ENCODE data around the gene EPHA3.

Gene EPHA3

DNA sequence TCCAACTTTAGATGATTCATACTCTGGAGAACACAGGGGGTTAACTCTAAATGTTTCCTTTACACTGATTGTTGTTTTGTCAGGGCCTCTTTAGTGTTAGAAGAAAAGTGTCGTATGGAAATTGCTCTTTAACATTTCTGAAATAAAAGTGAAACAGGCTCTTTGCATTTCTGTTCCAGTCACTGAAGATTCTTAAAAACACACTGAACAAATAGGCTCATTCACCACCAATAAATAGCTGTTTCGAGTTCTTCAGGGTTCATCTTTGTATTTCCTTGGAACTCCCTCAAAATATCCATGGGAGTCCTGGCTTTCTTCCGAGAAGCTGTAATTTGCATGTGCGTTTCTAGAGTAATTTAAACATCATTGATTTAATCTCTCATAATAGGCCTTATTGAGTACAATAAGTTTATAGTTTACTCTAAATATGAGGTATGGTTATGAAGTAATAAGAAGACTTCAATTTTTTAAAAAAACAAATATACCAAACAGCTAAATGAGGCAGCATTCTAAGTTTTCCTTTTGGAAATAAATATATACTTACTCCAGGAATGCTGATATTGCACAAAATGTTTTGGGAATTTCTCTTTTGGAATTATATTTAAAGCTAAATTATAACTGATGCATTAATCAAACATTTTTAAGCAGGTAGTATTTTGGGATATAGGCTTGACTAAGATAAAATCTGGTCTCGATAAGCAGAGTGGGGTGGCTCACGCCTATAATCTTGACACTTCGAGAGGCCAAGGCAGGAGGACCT is 327.4 kb downstream of the EPHA3 start:
- Histone ChIP-seq H3K36me3 (ENCODE audit: low read depth) (no peaks in the 10 kb centered on the region), H3K27me3 (ENCODE audit: insufficient read depth, poor library complexity, severe bottlenecking) (no peaks in the 10 kb centered on the region), H3K4me3 (ENCODE audit: severe bottlenecking) (no peak overlapping the region), H3K27ac (ENCODE audit: poor library complexity, severe bottlenecking) (no peak overlapping the region), H3K9me3 (ENCODE audit: severe bottlenecking) (no peaks in the 10 kb centered on the region), H3K4me1 (ENCODE audit: insufficient read depth, poor library complexity, severe bottlenecking) (no peaks in the 10 kb centered on the region)
- TF ChIP-seq, protein P1, sequence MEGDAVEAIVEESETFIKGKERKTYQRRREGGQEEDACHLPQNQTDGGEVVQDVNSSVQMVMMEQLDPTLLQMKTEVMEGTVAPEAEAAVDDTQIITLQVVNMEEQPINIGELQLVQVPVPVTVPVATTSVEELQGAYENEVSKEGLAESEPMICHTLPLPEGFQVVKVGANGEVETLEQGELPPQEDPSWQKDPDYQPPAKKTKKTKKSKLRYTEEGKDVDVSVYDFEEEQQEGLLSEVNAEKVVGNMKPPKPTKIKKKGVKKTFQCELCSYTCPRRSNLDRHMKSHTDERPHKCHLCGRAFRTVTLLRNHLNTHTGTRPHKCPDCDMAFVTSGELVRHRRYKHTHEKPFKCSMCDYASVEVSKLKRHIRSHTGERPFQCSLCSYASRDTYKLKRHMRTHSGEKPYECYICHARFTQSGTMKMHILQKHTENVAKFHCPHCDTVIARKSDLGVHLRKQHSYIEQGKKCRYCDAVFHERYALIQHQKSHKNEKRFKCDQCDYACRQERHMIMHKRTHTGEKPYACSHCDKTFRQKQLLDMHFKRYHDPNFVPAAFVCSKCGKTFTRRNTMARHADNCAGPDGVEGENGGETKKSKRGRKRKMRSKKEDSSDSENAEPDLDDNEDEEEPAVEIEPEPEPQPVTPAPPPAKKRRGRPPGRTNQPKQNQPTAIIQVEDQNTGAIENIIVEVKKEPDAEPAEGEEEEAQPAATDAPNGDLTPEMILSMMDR (IDR thresholded peaks at IDR 0.05; ENCODE audit: poor library complexity, severe bottlenecking), result no peak
- ATAC-seq (ENCODE audit: low read depth) (no peak), DNase-seq (ENCODE audit: low spot score) (no peak)

DNA sequence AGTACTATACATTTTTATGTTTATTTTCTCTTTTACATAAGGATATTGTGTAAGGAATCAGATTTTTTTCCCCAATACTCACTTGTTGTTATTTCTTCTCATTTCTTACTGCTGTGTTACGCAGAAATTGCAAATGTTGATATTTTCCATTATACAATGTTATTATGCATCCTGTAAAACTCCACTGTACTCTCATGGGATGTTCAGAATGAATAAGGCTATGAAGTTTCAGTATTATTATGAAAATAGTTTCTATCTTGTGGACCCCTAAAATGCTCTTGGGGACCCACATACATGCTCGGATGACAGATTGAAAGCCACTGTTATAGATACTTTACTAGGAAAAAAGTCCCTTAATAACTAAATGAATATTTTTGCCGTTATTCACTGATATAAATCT is 329.4 kb downstream of the EPHA3 start:
- Histone ChIP-seq H3K27ac (ENCODE audit: poor library complexity, severe bottlenecking) (no peak overlapping the region), H3K27me3 (ENCODE audit: insufficient read depth, poor library complexity, severe bottlenecking) (no peaks in the 10 kb centered on the region), H3K36me3 (ENCODE audit: low read depth) (no peaks in the 10 kb centered on the region), H3K9me3 (ENCODE audit: severe bottlenecking) (no peaks in the 10 kb centered on the region), H3K4me1 (ENCODE audit: insufficient read depth, poor library complexity, severe bottlenecking) (no peaks in the 10 kb centered on the region), H3K4me3 (ENCODE audit: severe bottlenecking) (no peak overlapping the region)
- TF ChIP-seq, protein P1 (IDR thresholded peaks at IDR 0.05; ENCODE audit: poor library complexity, severe bottlenecking), result no peak
- ATAC-seq (ENCODE audit: low read depth) (no peak), DNase-seq (ENCODE audit: low spot score) (no peak)

DNA sequence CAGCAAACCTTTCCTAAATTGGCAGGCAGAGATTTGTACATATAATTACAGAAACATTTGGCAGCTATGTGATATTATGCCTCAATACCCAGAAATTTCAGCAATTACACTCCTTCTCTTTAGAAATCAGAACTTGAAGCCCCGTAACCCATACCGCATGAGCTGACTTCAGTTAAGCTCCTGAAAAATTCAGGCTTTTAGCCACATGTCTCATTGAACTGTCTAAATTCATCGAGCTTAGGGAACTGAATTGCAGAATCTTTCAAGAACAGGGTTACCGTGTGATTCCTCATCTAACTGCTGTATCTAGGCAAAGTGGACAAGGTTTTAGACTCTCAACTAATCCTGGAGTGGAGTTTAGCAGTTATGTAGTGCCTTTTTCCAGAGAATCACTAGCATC is 333.0 kb downstream of the EPHA3 start:
- DNase-seq (ENCODE audit: low spot score), result no peak
- no peaks in the 10 kb centered on the region for H3K4me1 ChIP-seq (ENCODE audit: insufficient read depth, poor library complexity, severe bottlenecking)

DNA sequence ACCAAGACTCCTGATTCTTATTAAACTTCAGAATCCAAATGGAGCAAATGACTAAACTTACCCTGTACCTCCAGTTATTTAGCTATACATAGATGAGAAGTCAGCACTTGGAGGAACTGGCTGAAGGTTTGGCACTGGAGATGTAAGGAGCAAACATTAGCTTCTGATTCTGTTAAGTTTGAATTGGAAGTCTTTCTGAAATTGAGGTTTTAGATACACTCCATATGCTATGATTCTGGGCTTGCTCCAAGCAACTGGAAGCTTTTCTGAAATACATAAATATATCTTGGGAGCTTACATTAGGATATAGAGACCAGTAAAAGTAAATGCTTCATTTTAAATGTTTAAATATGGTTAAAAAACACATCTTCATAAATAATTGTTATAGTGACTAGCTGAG is 333.7 kb downstream of the EPHA3 start:
- Histone ChIP-seq H3K4me1 (ENCODE audit: insufficient read depth, poor library complexity, severe bottlenecking) (no peaks in the 10 kb centered on the region), H3K36me3 (ENCODE audit: low read depth) (no peaks in the 10 kb centered on the region), H3K27me3 (ENCODE audit: insufficient read depth, poor library complexity, severe bottlenecking) (no peaks in the 10 kb centered on the region), H3K9me3 (ENCODE audit: severe bottlenecking) (no peaks in the 10 kb centered on the region), H3K27ac (ENCODE audit: poor library complexity, severe bottlenecking) (no peak overlapping the region), H3K4me3 (ENCODE audit: severe bottlenecking) (no peak overlapping the region)
- TF ChIP-seq, protein P1 (IDR thresholded peaks at IDR 0.05; ENCODE audit: poor library complexity, severe bottlenecking), result no peak
- ATAC-seq (ENCODE audit: low read depth) (no peak), DNase-seq (ENCODE audit: low spot score) (no peak)

More for the DNA sequence above, 333.0 kb downstream of the EPHA3 start:
- no peak overlapping the region for H3K4me3 ChIP-seq (ENCODE audit: severe bottlenecking)
- ATAC-seq (ENCODE audit: low read depth), result no peak
- H3K9me3 ChIP-seq (ENCODE audit: severe bottlenecking), result no peaks in the 10 kb centered on the region
- H3K27ac ChIP-seq (ENCODE audit: poor library complexity, severe bottlenecking), result no peak overlapping the region
- TF ChIP-seq, protein P1 (IDR thresholded peaks at IDR 0.05; ENCODE audit: poor library complexity, severe bottlenecking), result no peak
- no peaks in the 10 kb centered on the region for H3K36me3 ChIP-seq (ENCODE audit: low read depth)
- H3K27me3 ChIP-seq (ENCODE audit: insufficient read depth, poor library complexity, severe bottlenecking), result no peaks in the 10 kb centered on the region

DNA sequence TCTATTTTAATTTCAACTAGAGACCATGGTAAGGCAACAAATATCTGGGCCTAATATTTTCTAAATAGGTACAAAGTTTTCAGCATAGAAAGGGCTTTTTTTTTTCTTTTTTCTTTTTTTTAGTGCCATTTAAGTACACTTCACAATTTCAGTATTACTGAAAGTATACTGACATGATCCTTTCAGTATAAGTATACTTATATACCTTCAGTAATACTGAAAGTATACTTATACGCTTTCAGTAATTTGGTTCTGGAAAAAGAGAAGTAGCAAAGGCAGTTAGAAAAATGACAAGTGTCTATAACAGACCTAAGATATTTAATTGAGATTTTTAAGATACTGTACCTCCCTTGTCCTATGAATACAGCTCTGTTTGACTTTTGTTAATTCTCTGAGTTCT is 339.2 kb downstream of the EPHA3 start:
- ATAC-seq (ENCODE audit: low read depth) (no peak), DNase-seq (ENCODE audit: low spot score) (no peak)
- Histone ChIP-seq H3K4me3 (ENCODE audit: severe bottlenecking) (no peak overlapping the region), H3K36me3 (ENCODE audit: low read depth) (no peaks in the 10 kb centered on the region), H3K27ac (ENCODE audit: poor library complexity, severe bottlenecking) (no peak overlapping the region), H3K27me3 (ENCODE audit: insufficient read depth, poor library complexity, severe bottlenecking) (no peaks in the 10 kb centered on the region), H3K9me3 (ENCODE audit: severe bottlenecking) (no peaks in the 10 kb centered on the region), H3K4me1 (ENCODE audit: insufficient read depth, poor library complexity, severe bottlenecking) (no peaks in the 10 kb centered on the region)
- TF ChIP-seq, protein P1 (IDR thresholded peaks at IDR 0.05; ENCODE audit: poor library complexity, severe bottlenecking), result no peak
